ENCODE measurements around the gene INSRR. TPM values are rescaled to one million over a fixed set of nuclear protein-coding genes. Genes with fewer than 3 reads are reported as not detected.
A peak's percentile ranks its signal among the peaks of the same experiment; 100 is the strongest.

Gene INSRR
- total and polyA plus RNA-seq, 9 of the 15 experiments (the other 6 are each of a cell fraction or from before 2014, with no cell fraction given): 0.03 to 0.18 (median 0.06) TPM; not detected in 3

DNA sequence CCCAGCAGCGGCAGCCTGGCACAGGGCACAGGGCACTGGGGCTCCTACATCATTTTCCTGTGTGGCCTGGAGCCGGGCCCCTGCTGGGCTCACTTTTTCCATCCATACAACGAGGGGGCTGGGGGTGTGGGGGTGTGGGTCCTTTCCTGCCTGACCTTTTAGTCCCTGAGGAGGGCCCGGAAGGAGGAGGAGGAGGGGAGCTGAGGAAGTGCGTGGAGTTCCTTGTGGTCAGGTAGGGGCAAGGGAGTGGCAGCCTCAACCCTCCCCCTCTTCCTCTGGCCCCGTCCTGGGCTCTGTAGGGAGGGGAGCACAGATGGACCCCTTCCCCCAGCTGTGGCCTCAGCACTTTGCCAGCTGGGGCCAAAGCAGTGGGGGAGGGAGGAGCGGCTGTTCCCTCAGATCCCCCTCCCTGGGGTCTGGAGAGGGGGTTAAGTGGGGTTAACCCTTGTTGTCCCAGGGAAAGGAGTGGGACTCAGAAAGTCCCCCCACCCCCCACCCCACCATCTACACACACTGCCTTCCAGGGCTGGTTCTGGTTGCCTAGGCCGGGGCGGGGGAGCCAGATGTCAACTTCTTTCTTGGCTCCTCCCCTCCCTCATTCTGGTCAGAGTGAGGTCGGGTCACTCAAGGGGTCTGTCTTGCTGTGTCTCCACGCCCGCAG lies 7.5 kb upstream of the INSRR start (continued):
- TF ChIP-seq PHB (CRISPR knock-in tag; IDR thresholded peaks at IDR 0.05): no peak
- no peak for TF ChIP-seq RB1 (IDR thresholded peaks at IDR 0.05; ENCODE audit: low read depth)
- TF ChIP-seq HES1 (IDR thresholded peaks at IDR 0.05; ENCODE audit: low read depth): no peak
- no peak for TF ChIP-seq ZNF41 (CRISPR knock-in tag; conservative IDR thresholded peaks at IDR 0.05)
- 0 out of 2 replicates have a peak, but pooled peaks have one; percentile 19 for TF ChIP-seq CBFA2T2 (conservative IDR thresholded peaks at IDR 0.05)
- no peak for TF ChIP-seq ZNF3 (CRISPR knock-in tag; IDR thresholded peaks at IDR 0.05)
- TF ChIP-seq, protein P1, sequence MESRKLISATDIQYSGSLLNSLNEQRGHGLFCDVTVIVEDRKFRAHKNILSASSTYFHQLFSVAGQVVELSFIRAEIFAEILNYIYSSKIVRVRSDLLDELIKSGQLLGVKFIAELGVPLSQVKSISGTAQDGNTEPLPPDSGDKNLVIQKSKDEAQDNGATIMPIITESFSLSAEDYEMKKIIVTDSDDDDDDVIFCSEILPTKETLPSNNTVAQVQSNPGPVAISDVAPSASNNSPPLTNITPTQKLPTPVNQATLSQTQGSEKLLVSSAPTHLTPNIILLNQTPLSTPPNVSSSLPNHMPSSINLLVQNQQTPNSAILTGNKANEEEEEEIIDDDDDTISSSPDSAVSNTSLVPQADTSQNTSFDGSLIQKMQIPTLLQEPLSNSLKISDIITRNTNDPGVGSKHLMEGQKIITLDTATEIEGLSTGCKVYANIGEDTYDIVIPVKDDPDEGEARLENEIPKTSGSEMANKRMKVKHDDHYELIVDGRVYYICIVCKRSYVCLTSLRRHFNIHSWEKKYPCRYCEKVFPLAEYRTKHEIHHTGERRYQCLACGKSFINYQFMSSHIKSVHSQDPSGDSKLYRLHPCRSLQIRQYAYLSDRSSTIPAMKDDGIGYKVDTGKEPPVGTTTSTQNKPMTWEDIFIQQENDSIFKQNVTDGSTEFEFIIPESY (CRISPR knock-in tag; IDR thresholded peaks at IDR 0.05): no peak
- TF ChIP-seq ETS2 (tag; IDR thresholded peaks at IDR 0.05; ENCODE audit: borderline replicate concordance, poor library complexity, severe bottlenecking): no peak
- no peak for TF ChIP-seq MCM2 (IDR thresholded peaks at IDR 0.05; ENCODE audit: low read depth)
- TF ChIP-seq SMARCE1 (IDR thresholded peaks at IDR 0.05): peak; percentile 19; the same call in 1 of the 2 replicates
- TF ChIP-seq SIN3A (IDR thresholded peaks at IDR 0.05; ENCODE audit: borderline replicate concordance in 2 of 2, control insufficient read depth in 1 of 2, low read depth in 2 of 2, low read length in 2 of 2): no peak
- TF ChIP-seq CHD4 (IDR thresholded peaks at IDR 0.05; ENCODE audit: insufficient read depth, insufficient replicate concordance, low read depth, low read length, poor library complexity, severe bottlenecking): peak; percentile 1
- no peak for TF ChIP-seq TAF7 (tag; IDR thresholded peaks at IDR 0.05)
- TF ChIP-seq SIN3B (IDR thresholded peaks at IDR 0.05; ENCODE audit: low read depth): no peak
- TF ChIP-seq, protein P2, sequence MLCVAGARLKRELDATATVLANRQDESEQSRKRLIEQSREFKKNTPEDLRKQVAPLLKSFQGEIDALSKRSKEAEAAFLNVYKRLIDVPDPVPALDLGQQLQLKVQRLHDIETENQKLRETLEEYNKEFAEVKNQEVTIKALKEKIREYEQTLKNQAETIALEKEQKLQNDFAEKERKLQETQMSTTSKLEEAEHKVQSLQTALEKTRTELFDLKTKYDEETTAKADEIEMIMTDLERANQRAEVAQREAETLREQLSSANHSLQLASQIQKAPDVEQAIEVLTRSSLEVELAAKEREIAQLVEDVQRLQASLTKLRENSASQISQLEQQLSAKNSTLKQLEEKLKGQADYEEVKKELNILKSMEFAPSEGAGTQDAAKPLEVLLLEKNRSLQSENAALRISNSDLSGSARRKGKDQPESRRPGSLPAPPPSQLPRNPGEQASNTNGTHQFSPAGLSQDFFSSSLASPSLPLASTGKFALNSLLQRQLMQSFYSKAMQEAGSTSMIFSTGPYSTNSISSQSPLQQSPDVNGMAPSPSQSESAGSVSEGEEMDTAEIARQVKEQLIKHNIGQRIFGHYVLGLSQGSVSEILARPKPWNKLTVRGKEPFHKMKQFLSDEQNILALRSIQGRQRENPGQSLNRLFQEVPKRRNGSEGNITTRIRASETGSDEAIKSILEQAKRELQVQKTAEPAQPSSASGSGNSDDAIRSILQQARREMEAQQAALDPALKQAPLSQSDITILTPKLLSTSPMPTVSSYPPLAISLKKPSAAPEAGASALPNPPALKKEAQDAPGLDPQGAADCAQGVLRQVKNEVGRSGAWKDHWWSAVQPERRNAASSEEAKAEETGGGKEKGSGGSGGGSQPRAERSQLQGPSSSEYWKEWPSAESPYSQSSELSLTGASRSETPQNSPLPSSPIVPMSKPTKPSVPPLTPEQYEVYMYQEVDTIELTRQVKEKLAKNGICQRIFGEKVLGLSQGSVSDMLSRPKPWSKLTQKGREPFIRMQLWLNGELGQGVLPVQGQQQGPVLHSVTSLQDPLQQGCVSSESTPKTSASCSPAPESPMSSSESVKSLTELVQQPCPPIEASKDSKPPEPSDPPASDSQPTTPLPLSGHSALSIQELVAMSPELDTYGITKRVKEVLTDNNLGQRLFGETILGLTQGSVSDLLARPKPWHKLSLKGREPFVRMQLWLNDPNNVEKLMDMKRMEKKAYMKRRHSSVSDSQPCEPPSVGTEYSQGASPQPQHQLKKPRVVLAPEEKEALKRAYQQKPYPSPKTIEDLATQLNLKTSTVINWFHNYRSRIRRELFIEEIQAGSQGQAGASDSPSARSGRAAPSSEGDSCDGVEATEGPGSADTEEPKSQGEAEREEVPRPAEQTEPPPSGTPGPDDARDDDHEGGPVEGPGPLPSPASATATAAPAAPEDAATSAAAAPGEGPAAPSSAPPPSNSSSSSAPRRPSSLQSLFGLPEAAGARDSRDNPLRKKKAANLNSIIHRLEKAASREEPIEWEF (CRISPR knock-in tag; IDR thresholded peaks at IDR 0.05): no peak
- no peak for TF ChIP-seq FOSL1 (tag; conservative IDR thresholded peaks at IDR 0.05)

Measured in K562 (cell line).